K562 (cell line): ENCODE measurements around the gene ZNF234. TPM values are rescaled to one million over a fixed set of nuclear protein-coding genes. Genes with fewer than 3 reads are reported as not detected.

Source experiments
- ATF4 ChIP-seq: fragments of 450-650 bp; formaldehyde crosslinking; IDR thresholded peaks from 2 replicates; pipeline ENCODE4 v1.4.0; 2022; ENCODE audit warnings: mild to moderate bottlenecking, moderate library complexity
- CUX1 ChIP-seq: fragments of 200-800 bp; sonication (Bioruptor generic); IDR thresholded peaks from 2 replicates; pipeline ENCODE4 v1.6.1; 2016; ENCODE audit warnings: missing genetic modification characterization, missing compliant biosample characterization
- GABPB1 ChIP-seq: sonication (generic); formaldehyde crosslinking; IDR thresholded peaks from 2 replicates; pipeline ENCODE4 v1.8.0; 2022; ENCODE audit warnings: mild to moderate bottlenecking, missing genetic modification reagents
- L3MBTL2 ChIP-seq: fragments of 450-650 bp; IDR thresholded peaks from 2 replicates; pipeline ENCODE4 v1.6.1; 2016; ENCODE audit warnings: mild to moderate bottlenecking, moderate library complexity
- MTA3 ChIP-seq: fragments of 450-650 bp; formaldehyde crosslinking; IDR thresholded peaks from 2 replicates; pipeline ENCODE4 v1.6.1; 2017; ENCODE audit warnings: mild to moderate bottlenecking, borderline replicate concordance
- PPARD ChIP-seq: fragments of 250-450 bp; sonication (Bioruptor Pico); IDR thresholded peaks from 2 replicates; pipeline ENCODE4 v1.8.0; 2022; ENCODE audit warnings: inconsistent platforms, mild to moderate bottlenecking, moderate library complexity
- TFAP4 ChIP-seq: sonication (generic); formaldehyde crosslinking; IDR thresholded peaks from 2 replicates; pipeline ENCODE4 v1.8.0; 2022; ENCODE audit warnings: missing genetic modification reagents, mild to moderate bottlenecking, moderate library complexity, borderline replicate concordance
- ZBTB43 ChIP-seq: sonication (generic); formaldehyde crosslinking; IDR thresholded peaks from 2 replicates; pipeline ENCODE4 v1.8.0; 2023; ENCODE audit warnings: mild to moderate bottlenecking, missing genetic modification reagents
- ZMIZ1 ChIP-seq, 2 experiments: fragments of 150-350 bp in 1 of 2; IDR thresholded peaks; 2 replicates each; pipeline ENCODE4 v1.6.1; 2012 to 2016; ENCODE audit warnings: low read depth in 2 of 2, low read length in 2 of 2, mild to moderate bottlenecking in 1 of 2, moderate library complexity in 1 of 2
- polyA plus RNA-seq, 8 experiments: library from polyadenylated mRNA; depleted of rRNA in 4 of 8; stranded (reverse) in 5 of 8; unstranded in 3 of 8; fragments of >200 nt; fragmentation: Nextera tagmentation in 2 of 8; fragmentation: Illumina TruSeq in 1 of 8; extraction: Ambion mirVana in 2 of 8; extraction: Trizol in 1 of 8; gene quantifications; 2 replicates each; pipeline versions ENCODE4 v1.2.1 to v1.2.3, GENCODE V29; 2011 to 2014; ENCODE audit warnings: inconsistent platforms in 1 of 8, missing spikeins in 1 of 8
- total RNA-seq, 7 experiments: library from RNA; depleted of rRNA in 6 of 7; stranded (reverse); fragments of >200 nt in 6 of 7; fragmentation: Illumina TruSeq in 2 of 7; extraction: Trizol in 2 of 7; gene quantifications; 2 replicates each; pipeline versions ENCODE4 v1.2.1 to v1.2.3, GENCODE V29; 2011 to 2021; ENCODE audit warnings: low replicate concordance in 1 of 7

Gene ZNF234
- total and polyA plus RNA-seq, 9 of the 15 experiments (the other 6 are each of a cell fraction or from before 2014, with no cell fraction given) = 0.82 to 2.9 (median 1.5) TPM

- TF ChIP-seq ZMIZ1 (IDR thresholded peaks at IDR 0.05; ENCODE audit: low read depth in 2 of 2, low read length in 2 of 2) (peak in 1 of 2 experiments; percentile 66; a peak in 1 of 4 replicates), GABPB1 (peak; percentile 90), MTA3 (no peak), ATF4 (CRISPR knock-in tag) (no peak), ZBTB43 (no peak), L3MBTL2 (peak; percentile 61), CUX1 (CRISPR knock-in tag) (no peak), TFAP4 (peak; percentile 78), PPARD (CRISPR knock-in tag) (no peak)
Observed at GRCh38 chr19:44093931-44094765, 47.2 kb upstream of the ZNF234 start, which contains the start of gene ZNF224 (continued).
